ELF-1 (cell line): ENCODE results near the gene CTNS.

Experiments
- DNase-seq: peaks from one replicate; pipeline ENCODE4 v3.0.0-alpha.2; 2016; ENCODE audit warnings: low read depth, low spot score

The CTNS gene

GRCh38 chr17:3622977-3623594, 13.5 kb upstream of the CTNS start:
- no peak for DNase-seq

- no peak for DNase-seq
These were observed 9.5 kb upstream of the CTNS start for GRCh38 chr17:3626831-3627768.

- no peak for DNase-seq
These were observed 8.8 kb upstream of the CTNS start for GRCh38 chr17:3627769-3628167.

- no peak for DNase-seq
These were observed 5.8 kb upstream of the CTNS start for GRCh38 chr17:3630781-3631180.

GRCh38 chr17:3632287-3632686, 4.3 kb upstream of the CTNS start:
- no peak for DNase-seq

GRCh38 chr17:3635474-3636153, 946 bp upstream of the CTNS start:
- peak; percentile 77 for DNase-seq

- no peak for DNase-seq
These were observed 381 bp downstream of the CTNS start for GRCh38 chr17:3636908-3637373.

GRCh38 chr17:3639981-3640596, 3.5 kb downstream of the CTNS start:
- peak; percentile 44 for DNase-seq

GRCh38 chr17:3641014-3641413, 4.5 kb downstream of the CTNS start:
- DNase-seq, result peak; percentile 38

- DNase-seq, result no peak
These were observed 5.3 kb downstream of the CTNS start for GRCh38 chr17:3641717-3642486.

GRCh38 chr17:3643889-3644349, 7.4 kb downstream of the CTNS start:
- DNase-seq, result no peak

- DNase-seq, result no peak
These were observed 8.8 kb downstream of the CTNS start for GRCh38 chr17:3645310-3645709.

- no peak for DNase-seq
These were observed 10.7 kb downstream of the CTNS start for GRCh38 chr17:3647251-3647650.

- DNase-seq, result peak; percentile 70
These were observed 11.4 kb downstream of the CTNS start for GRCh38 chr17:3647769-3648555.

- no peak for DNase-seq
These were observed 19.2 kb downstream of the CTNS start for GRCh38 chr17:3655766-3656165.

GRCh38 chr17:3656353-3656752, 19.8 kb downstream of the CTNS start:
- DNase-seq, result no peak

GRCh38 chr17:3656755-3657587, 20.4 kb downstream of the CTNS start:
- DNase-seq, result no peak

- no peak for DNase-seq
These were observed 21.0 kb downstream of the CTNS start for GRCh38 chr17:3657588-3657869.
